T-helper 2 cell (primary cell): ENCODE data around the gene CPN2.

Source experiments
- DNase-seq, 5 experiments: peaks; one replicate each; pipeline versions ENCODE4 v3.0.0 to v3.0.0-alpha.2; 2012 to 2022

Gene CPN2

GRCh38 chr3:194328053-194328657, 23.0 kb downstream of the CPN2 start:
- DNase-seq = peak in 3 of 5 experiments; percentile 21 to 51 (median 30)

- peak in 1 of 5 experiments; percentile 54 for DNase-seq
Measured at GRCh38 chr3:194327218-194328052, 23.7 kb downstream of the CPN2 start.

GRCh38 chr3:194326968-194327217, 24.2 kb downstream of the CPN2 start:
- DNase-seq = no peak

GRCh38 chr3:194326192-194326967, 24.7 kb downstream of the CPN2 start:
- peak in 1 of 5 experiments; percentile 51 for DNase-seq

GRCh38 chr3:194325424-194326153, 25.5 kb downstream of the CPN2 start:
- no peak for DNase-seq

DNA sequence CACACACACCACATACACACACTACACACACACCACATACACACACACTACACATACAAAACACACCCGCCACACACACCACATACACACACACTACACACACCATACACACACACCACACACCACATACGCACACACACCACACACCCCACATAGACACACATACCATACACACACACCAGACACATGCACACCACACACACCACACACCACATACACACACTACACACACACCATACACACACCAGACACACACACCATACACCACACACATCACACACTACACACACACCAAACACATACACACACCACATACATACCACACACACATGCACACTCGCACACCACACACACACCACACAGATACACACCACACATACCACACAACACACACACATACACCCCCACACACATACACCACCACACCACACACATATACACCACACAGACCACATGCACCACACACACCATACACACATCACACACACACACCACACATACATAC, 26.3 kb downstream of the CPN2 start:
- DNase-seq = no peak

DNA sequence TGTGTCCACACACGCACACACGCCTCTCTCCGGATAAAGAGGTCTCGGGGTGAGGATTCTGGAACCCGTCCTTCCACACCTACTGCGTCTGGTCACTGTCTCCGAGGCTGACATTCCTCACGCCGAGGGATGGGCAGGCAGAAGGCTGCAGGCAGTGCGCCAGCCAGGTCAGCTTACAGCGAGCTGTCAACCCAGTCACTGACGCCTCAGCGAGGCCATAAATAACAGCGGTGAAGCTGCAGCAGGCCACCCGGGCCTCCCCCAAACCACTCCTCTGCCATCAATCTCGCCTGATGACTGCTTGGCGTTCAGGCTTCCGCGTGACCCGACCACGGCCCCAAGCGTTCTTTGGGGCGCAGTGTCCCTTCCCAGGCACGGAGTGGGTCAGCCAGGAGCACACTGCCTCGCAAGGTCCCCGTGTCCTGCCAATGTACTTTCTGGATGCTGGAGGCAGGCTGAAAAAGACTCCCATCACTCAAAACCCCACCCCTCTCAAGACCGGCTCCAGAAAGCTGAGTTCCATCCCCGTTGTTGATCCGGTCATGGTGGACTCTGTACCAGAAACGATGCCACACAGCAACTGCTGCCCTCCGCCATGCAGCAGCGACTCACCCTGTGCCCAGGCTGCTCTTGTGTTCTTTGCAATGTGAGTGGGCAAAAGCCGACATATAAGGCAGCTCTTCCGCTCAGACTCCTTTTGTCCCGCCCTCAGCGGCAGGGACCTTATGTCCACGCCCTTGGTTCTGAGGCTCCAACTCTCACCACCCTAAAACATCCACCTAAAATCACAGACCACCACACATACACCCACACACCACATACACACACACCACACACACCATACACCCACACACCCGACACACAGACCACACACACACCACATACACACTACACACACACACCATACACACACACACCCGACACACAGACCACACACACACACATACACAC, 27.1 kb downstream of the CPN2 start:
- DNase-seq = peak in 2 of 5 experiments; percentile 23 to 78

DNA sequence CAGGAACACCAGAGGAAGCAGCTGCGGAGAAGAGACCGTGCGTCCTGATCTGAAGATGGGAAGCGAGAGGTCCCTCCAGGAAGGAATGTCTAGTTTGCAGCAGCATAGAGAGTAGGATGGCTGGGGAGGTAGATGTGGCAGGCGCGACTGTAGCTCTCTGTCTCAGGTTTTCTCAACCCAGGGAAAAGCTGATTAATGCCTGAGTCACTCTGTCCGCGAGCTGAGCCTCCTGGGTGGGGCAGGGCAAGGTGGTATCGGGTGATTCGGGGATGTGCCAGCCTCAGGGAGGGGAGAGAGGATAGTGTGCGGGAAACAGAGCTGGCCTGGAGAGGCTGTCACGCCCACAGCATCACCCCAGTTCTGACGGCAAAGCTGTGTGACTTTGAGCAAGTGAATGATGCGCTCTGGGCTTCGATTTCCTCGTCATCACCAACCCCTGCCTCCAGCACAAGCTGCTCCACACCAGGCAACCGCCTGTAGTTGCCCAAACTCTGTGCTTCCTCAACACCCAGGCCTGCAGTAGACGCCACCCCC, 28.4 kb downstream of the CPN2 start:
- DNase-seq = no peak

DNA sequence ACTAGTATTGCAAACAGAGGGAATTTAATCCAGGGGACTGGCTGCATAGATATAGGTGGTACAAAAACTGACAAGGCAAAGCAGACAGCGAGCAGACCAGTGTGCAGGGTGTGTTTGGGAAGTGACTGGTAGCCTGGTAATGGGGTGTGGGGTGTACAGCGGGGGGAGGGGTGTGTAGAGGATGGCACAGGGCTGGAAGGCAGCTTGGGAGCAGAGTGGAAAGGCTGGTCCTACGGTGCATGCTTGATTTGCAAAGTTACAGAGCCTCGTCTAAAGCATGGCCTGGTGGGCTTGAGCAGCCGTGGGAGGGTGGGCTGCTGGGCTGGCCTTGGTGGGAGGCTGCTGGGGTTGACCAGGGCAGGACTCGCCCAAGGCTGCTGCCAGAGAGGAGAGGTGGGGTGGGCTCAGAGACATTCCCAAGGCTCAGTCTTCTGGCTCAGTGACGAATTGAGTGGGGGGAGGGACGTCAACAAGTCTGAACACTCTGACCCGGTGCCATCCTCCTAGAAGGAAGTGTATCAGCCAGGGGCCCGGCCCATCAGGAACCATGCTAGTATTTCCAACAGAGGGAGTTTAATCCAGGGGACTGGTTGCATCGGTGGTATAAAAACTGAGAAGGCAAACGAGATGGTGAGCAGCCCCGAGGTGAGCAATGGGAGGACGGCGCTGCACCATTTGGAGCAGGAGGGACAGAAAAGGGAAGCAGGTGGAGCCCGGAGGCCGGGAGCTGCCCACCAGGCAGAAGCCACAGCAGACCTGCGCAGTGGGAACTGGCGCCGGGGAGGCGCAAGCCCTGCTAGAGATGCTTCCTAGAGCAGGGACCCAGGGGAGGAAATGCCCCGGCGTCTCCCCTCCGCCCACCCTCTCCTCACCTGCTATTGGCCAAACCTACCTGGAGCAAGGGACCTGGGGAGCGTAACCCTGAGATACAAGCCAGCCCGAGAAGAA, 29.2 kb downstream of the CPN2 start:
- no peak for DNase-seq

DNA sequence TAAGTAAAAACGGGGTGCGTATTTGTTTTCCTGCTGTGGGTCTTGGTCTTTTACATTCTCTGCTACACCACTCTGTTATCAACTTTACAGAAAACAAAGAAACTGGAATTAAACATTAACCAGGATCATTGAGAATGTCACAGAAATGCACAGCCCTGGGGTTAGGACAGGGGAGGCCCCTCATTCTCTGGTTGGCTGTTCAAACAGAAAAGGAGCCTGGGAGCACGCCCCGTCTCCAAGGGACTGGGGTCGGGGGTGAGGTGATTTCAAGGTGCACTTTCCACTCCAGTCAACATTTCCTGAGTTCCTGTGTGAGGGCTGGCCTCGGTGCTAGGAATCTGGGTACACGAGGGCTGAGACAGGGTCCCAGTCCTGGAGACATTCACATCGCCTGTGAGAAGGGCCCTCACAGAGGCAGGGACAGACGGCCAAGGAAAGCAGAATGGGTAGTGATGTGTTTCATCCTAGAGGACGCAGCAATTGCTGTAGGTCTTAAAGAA, 30.3 kb downstream of the CPN2 start:
- DNase-seq = no peak

DNA sequence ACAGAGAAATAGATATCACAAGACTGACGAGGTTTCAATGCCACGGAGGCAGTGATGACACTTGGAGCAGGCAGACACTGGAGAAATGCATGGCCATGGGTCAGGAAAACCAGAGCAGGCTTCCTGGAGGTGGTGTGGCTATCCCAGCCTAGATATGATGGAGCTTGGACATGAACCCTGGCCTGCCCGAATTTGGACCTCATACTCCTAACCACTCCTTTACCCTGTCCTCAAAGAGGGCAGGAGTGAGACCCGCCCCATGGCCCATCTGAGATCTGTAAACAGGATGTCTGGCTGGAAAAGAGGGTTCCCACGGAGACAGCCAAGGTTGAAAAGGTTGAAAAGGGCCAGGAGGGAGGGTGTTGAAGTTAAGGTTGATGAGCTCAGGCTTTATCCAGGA, 31.0 kb downstream of the CPN2 start:
- no peak for DNase-seq

GRCh38 chr3:194318511-194319161, 32.5 kb downstream of the CPN2 start:
- no peak for DNase-seq

GRCh38 chr3:194316918-194317317, 34.2 kb downstream of the CPN2 start:
- DNase-seq = no peak

- no peak for DNase-seq
Measured at GRCh38 chr3:194315965-194316361, 35.2 kb downstream of the CPN2 start.

DNA sequence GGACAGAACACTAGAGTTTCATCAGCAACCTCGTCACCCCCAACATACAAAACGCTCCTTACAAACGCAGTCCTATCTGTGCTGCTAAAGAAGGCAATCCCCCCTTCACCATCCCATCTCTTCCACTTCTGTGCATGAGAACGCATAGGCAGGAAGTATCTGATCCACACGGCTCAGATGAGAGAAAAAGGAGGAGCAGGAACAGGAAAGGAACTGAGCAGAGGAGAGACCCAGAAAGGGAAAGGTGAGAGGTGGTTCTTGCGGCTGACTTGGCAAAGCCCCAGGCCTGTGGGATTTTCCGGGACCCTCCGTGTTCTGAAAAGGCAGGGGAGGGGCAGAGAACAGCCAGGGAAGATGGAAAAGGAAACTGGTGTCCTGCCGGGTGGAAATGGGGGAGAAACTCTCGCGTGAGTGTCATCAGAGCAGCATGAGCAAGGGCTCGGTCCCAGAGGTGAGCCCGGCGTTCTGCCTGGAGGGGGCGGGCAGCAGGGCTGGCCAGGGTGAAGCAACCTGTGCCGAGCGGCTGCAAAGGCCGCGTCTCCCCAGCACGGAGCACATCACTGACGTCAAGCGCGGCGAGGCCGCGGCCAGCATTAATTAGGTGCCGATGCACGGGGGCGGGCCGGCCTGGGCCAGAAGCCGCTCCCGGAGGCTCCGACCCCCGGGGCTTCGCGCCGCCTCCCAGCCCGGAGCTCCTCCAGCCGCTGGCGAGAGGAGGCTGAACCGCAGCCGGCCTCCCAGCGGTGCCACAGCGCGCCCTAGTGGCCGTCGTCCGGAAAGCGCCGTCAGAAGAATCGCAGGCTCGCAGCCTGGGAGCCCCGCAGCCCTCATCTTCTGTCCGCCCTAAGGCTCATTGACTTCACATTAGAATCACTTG, 35.8 kb downstream of the CPN2 start:
- peak; percentile 54 to 73 (median 71) for DNase-seq

DNA sequence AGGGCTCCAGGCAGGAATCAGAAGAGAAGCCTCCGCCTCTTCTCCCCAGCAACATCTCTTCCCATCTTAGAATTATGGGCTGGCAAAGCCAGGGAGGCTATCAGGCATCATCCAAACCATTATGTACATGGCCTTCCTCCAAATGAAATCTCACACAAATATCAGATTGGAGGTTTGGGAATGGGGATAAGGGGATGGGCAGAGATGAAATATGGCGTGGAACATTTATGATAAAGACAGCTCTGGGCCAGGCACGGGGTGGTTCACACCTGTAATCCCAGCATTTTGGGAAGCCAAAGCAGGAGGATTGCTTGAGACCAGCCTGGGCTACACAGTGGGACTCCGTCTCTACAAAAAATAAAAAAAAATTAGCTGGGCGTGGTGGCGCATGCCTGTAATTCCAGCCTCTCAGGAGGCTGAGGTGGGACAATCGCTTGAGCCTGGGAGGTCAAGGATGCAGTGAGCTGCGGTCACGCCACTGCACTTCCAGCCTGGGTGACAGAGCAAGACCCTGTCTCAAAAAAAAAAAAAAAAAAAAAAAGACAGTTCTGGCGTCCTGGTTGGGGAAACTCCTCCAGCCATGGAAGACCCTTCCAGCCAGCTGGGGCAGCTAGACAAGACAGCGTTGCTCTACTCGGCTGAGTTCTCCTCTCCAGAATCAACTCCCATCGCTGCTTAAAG, 36.6 kb downstream of the CPN2 start:
- no peak for DNase-seq

GRCh38 chr3:194313560-194314387, 37.4 kb downstream of the CPN2 start:
- DNase-seq = no peak
